H1 (cell line): Measurements from ENCODE around the gene PLXNB3. TPM values are rescaled to one million over a fixed set of nuclear protein-coding genes. Genes with fewer than 3 reads are reported as not detected.

Experiments
- CTCF ChIA-PET: fragments of 300-600 bp; sonication (Branson Sonifier 250); formaldehyde crosslinking; loops from one replicate; lab custom pipeline; 2021; ENCODE audit not compliant: partially characterized antibody; lab: Charles Lee
- POLR2A ChIA-PET: fragments of 300-600 bp; sonication (Branson Sonifier 250); formaldehyde crosslinking; loops from one replicate; lab custom pipeline; 2021; ENCODE audit warnings: inconsistent platforms; ENCODE audit not compliant: partially characterized antibody; lab: Charles Lee
- DNase-seq, 2 experiments: peaks; one replicate each; pipeline versions ENCODE4 v3.0.0 to v3.0.0-alpha.2; 2010 to 2022; ENCODE audit warnings: low spot score in 2 of 2, low read depth in 1 of 2, mixed read lengths in 1 of 2
- FAIRE-seq: peaks from 2 replicates; lab custom pipeline; 2011; peaks lifted over from hg19 to GRCh38; lab: Jason Lieb, UNC
- H2AFZ ChIP-seq: 2 replicates; pipeline ENCODE4 v1.8.1; 2012; ENCODE audit warnings: low read length, inconsistent platforms
- H2AK5ac ChIP-seq: 2 replicates; pipeline ENCODE4 v1.6.1; 2013; ENCODE audit warnings: low read depth, low read length
- H2BK120ac ChIP-seq: replicated peaks from 2 replicates; pipeline ENCODE3; 2013; ENCODE audit warnings: low read depth, low read length, inconsistent platforms
- H2BK12ac ChIP-seq: 2 replicates; pipeline ENCODE4 v1.6.1; 2013; ENCODE audit warnings: low read depth, low read length
- H2BK15ac ChIP-seq: 2 replicates; pipeline ENCODE4 v1.6.1; 2013; ENCODE audit warnings: low read length
- H2BK20ac ChIP-seq: 2 replicates; pipeline ENCODE4 v1.6.1; 2013; ENCODE audit warnings: low read length
- H2BK5ac ChIP-seq: 2 replicates; pipeline ENCODE4 v1.6.1; 2013; ENCODE audit warnings: low read depth, low read length
- H3K14ac ChIP-seq: 2 replicates; pipeline ENCODE4 v1.6.1; 2013; ENCODE audit warnings: inconsistent platforms; ENCODE audit not compliant: insufficient read length
- H3K18ac ChIP-seq: 2 replicates; pipeline ENCODE4 v1.6.1; 2013; ENCODE audit warnings: low read length; ENCODE audit errors: extremely low read depth
- H3K23ac ChIP-seq: 2 replicates; pipeline ENCODE4 v1.6.1; 2013; ENCODE audit warnings: inconsistent platforms; ENCODE audit not compliant: insufficient read length
- H3K23me2 ChIP-seq: 2 replicates; pipeline ENCODE4 v1.6.1; 2013; ENCODE audit warnings: low read depth, low read length
- H3K27ac ChIP-seq: 2 replicates; pipeline ENCODE4 v1.6.1; 2011; ENCODE audit warnings: low read depth, low read length, inconsistent platforms
- H3K27me3 ChIP-seq, 4 experiments: replicated peaks in 1 of 4; 1 replicate in 1 of 4; 2 replicates in 3 of 4; pipeline versions ENCODE4 v1.6.1 to v1.8.1; 2011 to 2013; ENCODE audit warnings: low read length in 3 of 4, mild to moderate bottlenecking in 3 of 4, inconsistent platforms in 2 of 4, mixed read lengths in 2 of 4, moderate library complexity in 1 of 4; ENCODE audit not compliant: control insufficient read depth in 3 of 4, insufficient read depth in 3 of 4; ENCODE audit errors: extremely low read depth in 1 of 4
- H3K36me3 ChIP-seq, 4 experiments: 2 replicates each; pipeline versions ENCODE4 v1.6.1 to v1.8.1; 2011 to 2013; ENCODE audit warnings: mild to moderate bottlenecking in 4 of 4, low read length in 3 of 4, moderate library complexity in 2 of 4, control low read depth in 1 of 4, inconsistent platforms in 1 of 4; ENCODE audit not compliant: insufficient read depth in 4 of 4, control insufficient read depth in 2 of 4
- H3K4ac ChIP-seq: replicated peaks from 2 replicates; pipeline ENCODE3; 2013; ENCODE audit warnings: low read length, low read depth, mixed read lengths, inconsistent platforms; ENCODE audit not compliant: insufficient read length
- H3K4me1 ChIP-seq, 4 experiments: replicated peaks in 1 of 4; 1 replicate in 1 of 4; 2 replicates in 3 of 4; pipeline versions ENCODE4 v1.6.1 to v1.8.1; 2011 to 2013; ENCODE audit warnings: low read length in 3 of 4, inconsistent platforms in 2 of 4, mixed read lengths in 1 of 4; ENCODE audit not compliant: insufficient read depth in 4 of 4, control insufficient read depth in 3 of 4
- H3K4me2 ChIP-seq, 2 experiments: 2 replicates each; pipeline versions ENCODE4 v1.6.1 to v1.8.1; 2011 to 2013; ENCODE audit warnings: low read depth in 2 of 2, low read length in 2 of 2, control low read depth in 1 of 2, inconsistent platforms in 1 of 2, mild to moderate bottlenecking in 1 of 2; ENCODE audit not compliant: insufficient read depth in 1 of 2
- H3K4me3 ChIP-seq, 4 experiments: fragments of 200-600, 300-600 bp in 1 of 4; sonication (generic), shearing (Covaris generic), sonication (Bioruptor Twin) in 1 of 4; 2 replicates each; pipeline versions ENCODE4 v1.5.1 to v1.8.1; 2011 to 2016; ENCODE audit warnings: low read length in 4 of 4, low read depth in 3 of 4, control low read depth in 2 of 4, inconsistent platforms in 2 of 4, mild to moderate bottlenecking in 2 of 4, mixed read lengths in 1 of 4, moderate library complexity in 1 of 4; ENCODE audit not compliant: insufficient read depth in 2 of 4; ENCODE audit errors: extremely low read depth in 1 of 4
- H3K56ac ChIP-seq: replicated peaks from 2 replicates; pipeline ENCODE3; 2013; ENCODE audit warnings: low read depth, mild to moderate bottlenecking, mixed read lengths, low read length, inconsistent platforms; ENCODE audit not compliant: insufficient read length
- H3K79me1 ChIP-seq: 2 replicates; pipeline ENCODE4 v1.6.1; 2013; ENCODE audit warnings: low read depth, low read length, control low read depth
- H3K79me2 ChIP-seq, 2 experiments: 2 replicates each; pipeline versions ENCODE4 v1.6.1 to v1.8.1; 2012 to 2013; ENCODE audit warnings: low read length in 2 of 2, mild to moderate bottlenecking in 2 of 2, inconsistent platforms in 1 of 2; ENCODE audit not compliant: insufficient read depth in 2 of 2, control insufficient read depth in 1 of 2
- H3K9ac ChIP-seq, 4 experiments: replicated peaks in 1 of 4; 1 replicate in 1 of 4; 2 replicates in 3 of 4; pipeline versions ENCODE4 v1.6.1 to v1.8.1; 2011 to 2013; ENCODE audit warnings: low read depth in 3 of 4, low read length in 3 of 4, control low read depth in 2 of 4, mild to moderate bottlenecking in 2 of 4, moderate library complexity in 2 of 4, inconsistent platforms in 1 of 4; ENCODE audit errors: extremely low read depth in 1 of 4
- H3K9me3 ChIP-seq, 2 experiments: 2 replicates each; pipeline versions ENCODE4 v1.6.1 to v1.8.1; 2012 to 2013; ENCODE audit warnings: mild to moderate bottlenecking in 2 of 2, moderate library complexity in 2 of 2, control low read depth in 1 of 2, inconsistent platforms in 1 of 2, low read depth in 1 of 2, low read length in 1 of 2, mixed read lengths in 1 of 2; ENCODE audit not compliant: insufficient read depth in 2 of 2
- H4K20me1 ChIP-seq, 2 experiments: replicated peaks in 1 of 2; 2 replicates each; pipeline versions ENCODE3 to v1.8.1; 2011 to 2013; ENCODE audit warnings: inconsistent platforms in 2 of 2, low read length in 2 of 2, mild to moderate bottlenecking in 1 of 2; ENCODE audit not compliant: insufficient read depth in 2 of 2, control insufficient read depth in 1 of 2
- H4K5ac ChIP-seq: 2 replicates; pipeline ENCODE4 v1.6.1; 2013; ENCODE audit warnings: low read length, low read depth, mixed read lengths, inconsistent platforms; ENCODE audit not compliant: insufficient read length
- H4K8ac ChIP-seq: 2 replicates; pipeline ENCODE4 v1.8.0; 2013; ENCODE audit warnings: mild to moderate bottlenecking, moderate library complexity, low read length, inconsistent platforms; ENCODE audit not compliant: insufficient read depth; ENCODE audit errors: extremely low read depth
- H4K91ac ChIP-seq: replicated peaks from 2 replicates; pipeline ENCODE3; 2013; ENCODE audit warnings: low read length, mixed read lengths, inconsistent platforms; ENCODE audit not compliant: insufficient read length
- CBX8 ChIP-seq: fragments of 300-800, 300-1000 bp; sonication (generic); IDR thresholded peaks from 2 replicates; pipeline ENCODE4 v1.7.1; 2016; ENCODE audit warnings: low read depth, low read length, borderline replicate concordance
- EZH2 ChIP-seq: fragments of 200-600 bp; sonication (generic); IDR thresholded peaks from 2 replicates; pipeline ENCODE4 v1.7.1; 2012; ENCODE audit warnings: low read depth, mild to moderate bottlenecking, moderate library complexity, low read length, inconsistent platforms; ENCODE audit not compliant: severe bottlenecking
- KDM4A ChIP-seq: IDR thresholded peaks from one replicate; pipeline ENCODE4 v1.7.1; 2012; ENCODE audit warnings: low read depth, mild to moderate bottlenecking, moderate library complexity, low read length, inconsistent platforms; ENCODE audit not compliant: severe bottlenecking
- POLR2A ChIP-seq, 2 experiments: IDR thresholded peaks; 1 replicate in 1 of 2; 2 replicates in 1 of 2; pipeline ENCODE4 v1.6.1; 2011; ENCODE audit warnings: low read depth in 2 of 2, low read length in 2 of 2, mild to moderate bottlenecking in 2 of 2; ENCODE audit errors: control extremely low read depth in 1 of 2
- POLR2AphosphoS5 ChIP-seq: IDR thresholded peaks from 2 replicates; pipeline ENCODE4 v1.6.1; 2011; ENCODE audit warnings: low read depth, low read length
- POU5F1 ChIP-seq: IDR thresholded peaks from 2 replicates; pipeline ENCODE4 v1.6.1; 2011; ENCODE audit warnings: low read depth, mild to moderate bottlenecking, low read length, moderate library complexity
- RFX5 ChIP-seq: IDR thresholded peaks from 2 replicates; pipeline ENCODE4 v1.6.1; 2011; ENCODE audit warnings: low read depth, low read length, improper control_type of control experiment, borderline replicate concordance
- SP4 ChIP-seq: IDR thresholded peaks from 2 replicates; pipeline ENCODE4 v1.6.1; 2012; ENCODE audit warnings: low read length, inconsistent platforms
- YY1 ChIP-seq: IDR thresholded peaks from 2 replicates; pipeline ENCODE4 v1.6.1; 2011; ENCODE audit warnings: low read depth, mild to moderate bottlenecking, low read length
- WGBS, 2 experiments: shearing (Covaris generic) in 1 of 2; methylation state at CpG; one replicate each; pipeline versions ENCODE4 v1.1.6 to v1.1.7; 2013 to 2015; ENCODE audit warnings: low lambda C conversion rate in 2 of 2, mixed read lengths in 2 of 2, inconsistent platforms in 1 of 2, low coverage in 1 of 2, missing lambda C conversion rate in 1 of 2; ENCODE audit not compliant: insufficient replicate concordance in 2 of 2, insufficient coverage in 1 of 2, insufficient read length in 1 of 2; ENCODE audit errors: extremely low coverage in 1 of 2, missing lambda C conversion rate in 1 of 2; 5-methylcytosine and 5-hydroxymethylcytosine counted together
- polyA plus RNA-seq, 7 experiments: library from polyadenylated mRNA; depleted of rRNA in 3 of 7; stranded (reverse) in 5 of 7; unstranded in 2 of 7; fragments of >200 nt in 5 of 7; fragments of 200-250 nt in 2 of 7; gene quantifications; 1 replicate in 5 of 7; 2 replicates in 1 of 7; 4 replicates in 1 of 7; pipeline versions ENCODE4 v1.2.1 to v1.2.3, GENCODE V29; 2011 to 2013; ENCODE audit warnings: missing spikeins in 2 of 7, mixed read lengths in 2 of 7
- total RNA-seq: library from RNA; stranded (reverse); fragmentation: NEBNext Ultra II Directional; extraction: Animal tissue kit (Norgen Biotek cat#: 25700); gene quantifications from 2 replicates; pipeline ENCODE4 v1.2.1, GENCODE V29; 2021

The PLXNB3 gene
- total and polyA plus RNA-seq, 2 of the 8 experiments (the other 6 are each of a cell fraction or from before 2014, with no cell fraction given), result 1.2 to 2.7 TPM

- TF ChIP-seq POU5F1 (no peak), EZH2 (no peak), YY1 (no peak), KDM4A (no peak), POLR2A (IDR thresholded peaks at IDR 0.05; ENCODE audit: control extremely low read depth in 1 of 2, low read depth in 2 of 2, low read length in 2 of 2) (no peak), CBX8 (no peak), SP4 (no peak), POLR2AphosphoS5 (no peak), RFX5 (no peak)
- H4K5ac ChIP-seq, result no peak overlapping the region
- no peak overlapping the region for H3K9ac ChIP-seq
- FAIRE-seq (no peak), DNase-seq (no peak)
- H3K23me2 ChIP-seq, result peaks cover 2% of the 10 kb centered on the region; the same call in 1 of the 2 replicates
- no peak overlapping the region for H3K56ac ChIP-seq
- no peak overlapping the region for H3K4me3 ChIP-seq
- peaks cover 0 to 10% of the 10 kb centered on the region in 2 experiments for H4K20me1 ChIP-seq
- H3K14ac ChIP-seq, result no peak overlapping the region
- H2BK12ac ChIP-seq, result no peak overlapping the region
- no peak overlapping the region for H3K27ac ChIP-seq
- H3K23ac ChIP-seq, result no peak overlapping the region
- H2AFZ ChIP-seq, result no peak overlapping the region
- H3K79me1 ChIP-seq, result peaks cover 2% of the 10 kb centered on the region; the same call in 1 of the 2 replicates
- WGBS, 2 experiments, result 73% methylated on average over 9 of the region's 9 CpGs; no CpG with 5 or more reads in 1 of the 2 experiments
- H4K8ac ChIP-seq, result peak overlapping the region; percentile 51; the same call in 1 of the 2 replicates
- no peak overlapping the region for H2BK120ac ChIP-seq
- H3K4me1 ChIP-seq, result peaks cover 6 to 26% (median 13%) of the 10 kb centered on the region in 4 experiments
- H2BK20ac ChIP-seq, result no peak overlapping the region
- no peak overlapping the region for H3K4ac ChIP-seq
- no peak overlapping the region for H2BK15ac ChIP-seq
- H4K91ac ChIP-seq, result no peak overlapping the region
- H3K4me2 ChIP-seq, result no peak overlapping the region
- no peaks in the 10 kb centered on the region; a peak in 1 of 8 replicates for H3K36me3 ChIP-seq
- H3K79me2 ChIP-seq, result peaks cover 30 to 81% of the 10 kb centered on the region in 2 experiments
- H3K9me3 ChIP-seq, result no peaks in the 10 kb centered on the region
- CTCF ChIA-PET, result interaction anchor here (0.7 to 1.0 kb wide), 2 partner anchors 23 to 27 kb away, joined by 3 read pairs; no protein-coding TSS in a partner anchor
- H2AK5ac ChIP-seq, result no peak overlapping the region
- no peaks in the 10 kb centered on the region for H3K27me3 ChIP-seq
- H2BK5ac ChIP-seq, result no peak overlapping the region
- H3K18ac ChIP-seq, result no peak overlapping the region
- POLR2A ChIA-PET, result interaction anchor here (1.4 to 3.6 kb wide), 5 partner anchors 12 to 58 kb away, joined by 3 to 14 read pairs (median 4); no protein-coding TSS in a partner anchor
Observed at GRCh38 chrX:153821066-153821465, 57.0 kb downstream of the PLXNB3 start.
